ENCODE data around the gene KDM4D. TPM values are rescaled to one million over a fixed set of nuclear protein-coding genes. Genes with fewer than 3 reads are reported as not detected.
"Not testable (repeated sequence)": the region's sequence is repeated elsewhere in the genome, so short reads cannot be mapped to it uniquely, and the experiment has no call there.

The KDM4D gene
- polyA plus RNA-seq, 4 donors: 1.9 to 2.7 (median 2.2) TPM

DNA sequence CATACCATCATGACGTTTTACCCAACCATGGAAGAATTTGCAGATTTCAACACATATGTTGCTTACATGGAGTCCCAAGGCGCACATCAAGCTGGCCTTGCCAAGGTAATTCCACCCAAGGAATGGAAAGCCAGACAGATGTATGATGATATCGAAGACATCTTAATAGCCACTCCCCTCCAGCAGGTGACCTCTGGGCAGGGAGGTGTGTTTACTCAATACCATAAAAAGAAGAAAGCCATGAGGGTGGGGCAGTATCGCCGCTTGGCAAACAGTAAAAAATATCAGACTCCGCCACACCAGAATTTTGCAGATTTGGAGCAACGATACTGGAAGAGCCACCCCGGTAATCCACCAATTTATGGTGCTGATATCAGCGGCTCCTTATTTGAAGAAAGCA, 52.1 kb downstream of the KDM4D start:
- not testable (repeated sequence) for DNase-seq (ENCODE audit: low read depth in 4 of 4, low spot score in 2 of 4)

DNA sequence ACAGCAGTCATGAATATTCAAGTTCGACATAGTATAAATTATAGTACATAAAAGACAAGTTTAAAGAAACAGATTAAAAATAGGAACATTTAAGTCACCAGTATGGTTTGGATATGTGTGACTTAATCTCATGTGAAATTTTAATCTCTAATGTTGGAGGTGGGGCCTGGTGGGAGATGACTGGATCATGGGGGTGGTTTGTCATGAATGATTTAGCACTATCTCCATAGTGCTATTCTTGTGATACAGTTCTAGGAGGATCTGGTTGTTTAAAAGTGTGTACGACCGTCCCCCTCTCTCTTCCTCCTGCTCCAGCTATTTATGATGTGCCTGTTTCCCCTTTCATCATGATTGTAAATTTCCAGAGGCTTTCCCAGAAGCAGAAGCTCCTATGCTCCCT, 54.8 kb downstream of the KDM4D start:
- DNase-seq (ENCODE audit: low read depth in 4 of 4, low spot score in 2 of 4): no peak

- no peak for DNase-seq (ENCODE audit: low read depth in 4 of 4, low spot score in 2 of 4)
Observed at GRCh38 chr11:95033051-95033450, 59.5 kb downstream of the KDM4D start.

- DNase-seq (ENCODE audit: low read depth in 4 of 4, low spot score in 2 of 4): no peak
Observed at GRCh38 chr11:95035316-95035715, 61.8 kb downstream of the KDM4D start.

DNA sequence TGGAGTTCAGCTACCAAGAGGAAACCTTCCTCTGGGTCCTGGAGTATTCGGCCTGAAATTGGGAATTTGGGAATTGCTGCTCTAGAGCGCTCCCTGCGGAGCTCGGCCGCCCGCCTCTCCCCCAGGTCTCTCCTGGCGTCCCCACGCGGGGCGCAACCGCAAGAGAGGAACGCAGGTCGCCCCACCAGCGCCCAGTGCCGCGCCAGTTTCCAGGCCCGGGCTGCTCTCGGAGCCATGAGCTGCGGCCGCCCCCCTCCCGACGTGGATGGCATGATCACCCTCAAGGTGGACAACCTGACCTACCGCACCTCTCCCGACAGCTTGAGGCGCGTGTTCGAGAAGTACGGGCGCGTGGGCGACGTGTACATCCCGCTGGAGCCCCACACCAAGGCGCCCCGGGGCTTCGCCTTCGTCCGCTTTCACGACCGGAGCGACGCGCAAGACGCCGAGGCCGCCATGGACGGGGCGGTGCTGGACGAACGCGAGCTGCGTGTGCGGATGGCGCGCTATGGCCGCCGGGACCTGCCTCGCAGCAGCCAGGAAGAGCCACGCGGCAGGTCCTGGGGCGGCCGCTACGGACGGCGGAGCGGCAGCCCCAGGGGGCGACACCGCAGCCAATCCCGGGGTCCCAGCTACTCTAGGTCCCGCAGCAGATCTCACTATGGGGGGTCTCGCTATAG, 64.0 kb downstream of the KDM4D start:
- DNase-seq (ENCODE audit: low read depth in 4 of 4, low spot score in 2 of 4): not testable (repeated sequence)

- DNase-seq (ENCODE audit: low read depth in 4 of 4, low spot score in 2 of 4): no peak
Observed at GRCh38 chr11:95042239-95042638, 68.7 kb downstream of the KDM4D start.

DNA sequence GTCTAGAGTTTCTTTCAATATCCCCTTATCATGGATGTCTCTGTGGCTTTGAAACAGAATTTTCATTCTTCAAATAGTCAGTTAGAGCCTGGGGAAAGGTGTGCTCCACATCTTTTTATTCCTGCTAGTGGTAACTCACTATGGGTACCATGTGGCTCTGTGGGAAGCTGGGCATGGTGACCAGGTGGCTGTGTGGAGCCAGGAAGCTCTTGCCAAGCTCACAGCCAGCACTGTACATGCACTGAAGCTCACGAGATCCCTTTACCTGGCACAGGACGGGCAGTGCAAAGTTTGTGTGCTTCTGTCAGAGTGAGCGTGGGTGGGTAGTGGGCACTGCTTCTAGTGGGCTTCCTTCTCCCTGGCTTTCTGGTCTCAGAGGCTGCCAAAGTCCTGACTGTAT, 69.4 kb downstream of the KDM4D start:
- no peak for DNase-seq (ENCODE audit: low read depth in 4 of 4, low spot score in 2 of 4)

- DNase-seq (ENCODE audit: low read depth in 4 of 4, low spot score in 2 of 4): no peak
Observed at GRCh38 chr11:95044010-95044409, 70.5 kb downstream of the KDM4D start.

DNA sequence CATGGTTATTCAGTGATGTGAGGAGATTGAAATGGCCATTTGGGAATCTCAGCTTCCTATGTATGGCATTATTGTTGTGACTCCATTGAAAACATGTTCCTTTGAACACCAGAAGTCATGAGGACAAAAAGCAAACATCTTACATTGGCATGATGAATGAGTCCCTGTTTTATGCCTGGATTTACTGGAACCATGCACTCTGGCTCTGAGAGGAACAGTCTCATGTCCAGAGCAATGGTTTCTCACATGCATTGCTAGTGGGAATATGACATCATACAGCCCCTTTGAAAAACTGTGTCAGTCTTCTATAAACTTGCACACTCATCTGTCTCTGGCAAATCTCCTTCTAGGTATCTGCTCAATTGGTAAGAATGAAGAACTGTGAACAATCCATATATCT, 72.3 kb downstream of the KDM4D start:
- no peak for DNase-seq (ENCODE audit: low read depth in 4 of 4, low spot score in 2 of 4)

Other genes with a start within 250 kb of the KDM4D start
- gene AMOTL1, start 205.4 kb upstream of the KDM4D start, polyA plus RNA-seq (ENCODE audit: insufficient read length in 4 of 4): 10 to 100 TPM; 42.1 to 46.9 (median 45.6) TPM
- 100 to 1,000 TPM; 111 to 120 (median 115) TPM for gene CWC15, start 153 bp upstream of the KDM4D start, polyA plus RNA-seq (ENCODE audit: insufficient read length in 4 of 4)
- under 1 TPM; 0.14 to 0.44 (median 0.27) TPM for gene KDM4E, start 51.5 kb downstream of the KDM4D start, polyA plus RNA-seq (ENCODE audit: insufficient read length in 4 of 4)
- not detected for gene KDM4F, start 75.7 kb downstream of the KDM4D start, polyA plus RNA-seq (ENCODE audit: insufficient read length in 4 of 4)
- 10 to 100 TPM; 55.8 to 72.4 (median 64.6) TPM for gene SRSF8, start 93.2 kb downstream of the KDM4D start, polyA plus RNA-seq (ENCODE audit: insufficient read length in 4 of 4)
- 10 to 100 TPM; 17.3 to 23.7 (median 19.5) TPM for gene ENDOD1, start 116.1 kb downstream of the KDM4D start, polyA plus RNA-seq (ENCODE audit: insufficient read length in 4 of 4)

Data from left renal cortex interstitium (tissue), 4 donors.